ENCODE measurements around the gene NMNAT2. TPM values are rescaled to one million over a fixed set of nuclear protein-coding genes. Genes with fewer than 3 reads are reported as not detected.
"Not testable (repeated sequence)": the region's sequence is repeated elsewhere in the genome, so short reads cannot be mapped to it uniquely, and the experiment has no call there.

The NMNAT2 gene
- total and polyA plus RNA-seq, 4 donors, result 0.10 to 1.1 (median 0.94) TPM

DNA sequence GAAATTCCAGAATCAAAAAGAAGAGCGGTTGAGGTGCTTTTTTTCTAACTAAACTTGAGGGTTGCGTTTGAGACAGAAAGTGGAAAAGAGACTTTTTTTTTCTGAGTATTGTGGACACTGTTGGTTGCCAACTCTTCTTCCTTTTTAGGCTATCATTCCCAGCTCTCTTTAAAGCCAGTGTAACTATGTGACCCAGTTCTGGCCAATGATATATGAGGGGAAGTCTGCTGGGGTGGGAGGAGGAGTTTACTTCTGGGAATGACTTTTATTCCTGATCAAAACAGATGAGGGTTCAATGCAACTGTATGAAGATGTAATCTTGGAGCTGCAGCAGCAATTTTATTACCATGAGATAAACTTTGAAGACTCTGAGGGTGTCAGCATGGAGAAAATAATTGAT lies 17.3 kb upstream of the NMNAT2 start:
- H3K9me3 ChIP-seq (ENCODE audit: control insufficient read depth in 4 of 4, insufficient read depth in 3 of 4, low read length in 3 of 4), result no peaks in the 10 kb centered on the region
- no peak overlapping the region for H3K27ac ChIP-seq (ENCODE audit: low read depth in 1 of 2, low read length in 1 of 2)
- H3K36me3 ChIP-seq (ENCODE audit: control insufficient read depth in 4 of 4, insufficient read depth in 4 of 4, low read length in 4 of 4), result no peaks in the 10 kb centered on the region
- H3K9ac ChIP-seq (ENCODE audit: insufficient read depth in 1 of 2, low read length in 2 of 2), result no peak overlapping the region
- 84 to 89% methylated on average over 2 of the region's 2 CpGs for WGBS, 2 donors
- peaks cover 0 to 3% (median 0%) of the 10 kb centered on the region in 5 donors for H3K4me1 ChIP-seq (ENCODE audit: control insufficient read depth in 5 of 5, insufficient read depth in 5 of 5, low read length in 5 of 5)
- DNase-seq, result no peak
- no peak overlapping the region for H3K4me3 ChIP-seq
- TF ChIP-seq, protein P1, sequence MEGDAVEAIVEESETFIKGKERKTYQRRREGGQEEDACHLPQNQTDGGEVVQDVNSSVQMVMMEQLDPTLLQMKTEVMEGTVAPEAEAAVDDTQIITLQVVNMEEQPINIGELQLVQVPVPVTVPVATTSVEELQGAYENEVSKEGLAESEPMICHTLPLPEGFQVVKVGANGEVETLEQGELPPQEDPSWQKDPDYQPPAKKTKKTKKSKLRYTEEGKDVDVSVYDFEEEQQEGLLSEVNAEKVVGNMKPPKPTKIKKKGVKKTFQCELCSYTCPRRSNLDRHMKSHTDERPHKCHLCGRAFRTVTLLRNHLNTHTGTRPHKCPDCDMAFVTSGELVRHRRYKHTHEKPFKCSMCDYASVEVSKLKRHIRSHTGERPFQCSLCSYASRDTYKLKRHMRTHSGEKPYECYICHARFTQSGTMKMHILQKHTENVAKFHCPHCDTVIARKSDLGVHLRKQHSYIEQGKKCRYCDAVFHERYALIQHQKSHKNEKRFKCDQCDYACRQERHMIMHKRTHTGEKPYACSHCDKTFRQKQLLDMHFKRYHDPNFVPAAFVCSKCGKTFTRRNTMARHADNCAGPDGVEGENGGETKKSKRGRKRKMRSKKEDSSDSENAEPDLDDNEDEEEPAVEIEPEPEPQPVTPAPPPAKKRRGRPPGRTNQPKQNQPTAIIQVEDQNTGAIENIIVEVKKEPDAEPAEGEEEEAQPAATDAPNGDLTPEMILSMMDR (IDR thresholded peaks at IDR 0.05; ENCODE audit: control extremely low read depth, extremely low read depth), result no peak
- no peak for ATAC-seq (ENCODE audit: insufficient read depth, low FRiP score)
- H3K27me3 ChIP-seq (ENCODE audit: control insufficient read depth in 3 of 3, insufficient read depth in 3 of 3, low read length in 2 of 3), result no peaks in the 10 kb centered on the region

DNA sequence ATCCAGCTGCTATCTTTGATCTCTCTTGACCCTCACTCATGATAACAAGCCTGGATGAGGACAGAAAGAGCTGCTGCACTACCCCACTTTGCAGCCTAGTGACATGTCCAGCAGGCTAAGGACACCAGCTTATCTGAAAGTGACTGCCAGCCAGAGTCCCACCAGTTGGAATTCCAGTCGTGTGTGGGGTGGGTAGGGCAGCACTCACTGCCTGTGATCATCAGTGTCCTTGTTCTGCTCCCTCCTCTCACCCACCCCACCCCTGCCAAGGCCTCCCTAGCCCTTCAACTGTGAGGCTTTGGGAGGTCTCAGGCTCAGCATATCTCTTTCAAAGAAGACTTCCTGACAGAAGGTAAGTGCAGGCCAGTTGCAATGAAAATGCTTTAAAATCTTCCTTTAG lies 15.5 kb upstream of the NMNAT2 start:
- Histone ChIP-seq H3K27me3 (ENCODE audit: control insufficient read depth in 3 of 3, insufficient read depth in 3 of 3, low read length in 2 of 3) (no peaks in the 10 kb centered on the region), H3K27ac (ENCODE audit: low read depth in 1 of 2, low read length in 1 of 2) (no peak overlapping the region), H3K4me3 (no peak overlapping the region), H3K9ac (ENCODE audit: insufficient read depth in 1 of 2, low read length in 2 of 2) (no peak overlapping the region), H3K4me1 (ENCODE audit: control insufficient read depth in 5 of 5, insufficient read depth in 5 of 5, low read length in 5 of 5) (peaks cover 0 to 3% (median 0%) of the 10 kb centered on the region in 5 donors), H3K9me3 (ENCODE audit: control insufficient read depth in 4 of 4, insufficient read depth in 3 of 4, low read length in 3 of 4) (peaks cover 0 to 3% (median 0%) of the 10 kb centered on the region in 4 donors), H3K36me3 (ENCODE audit: control insufficient read depth in 4 of 4, insufficient read depth in 4 of 4, low read length in 4 of 4) (no peaks in the 10 kb centered on the region)
- TF ChIP-seq, protein P1 (IDR thresholded peaks at IDR 0.05; ENCODE audit: control extremely low read depth, extremely low read depth), result no peak
- WGBS, 2 donors, result 19 to 52% methylated on average over 1 of the region's 1 CpG
- DNase-seq, result no peak
- ATAC-seq (ENCODE audit: insufficient read depth, low FRiP score), result no peak

DNA sequence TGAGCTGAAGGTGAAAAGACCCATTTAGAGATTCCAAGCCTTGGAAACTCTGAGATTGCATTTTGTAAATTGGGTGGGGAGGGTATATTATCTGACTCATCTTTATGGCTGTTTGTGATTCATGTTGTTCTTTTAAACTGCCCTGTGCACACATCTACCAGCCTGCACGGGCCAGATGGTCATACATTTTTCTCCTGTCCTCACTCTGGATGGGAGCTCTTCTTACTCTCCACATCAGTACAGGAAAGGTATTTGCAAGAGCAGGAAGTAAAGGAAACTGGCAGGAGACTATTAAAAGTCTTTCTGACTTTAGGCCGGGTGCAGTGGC lies 14.3 kb upstream of the NMNAT2 start:
- no peak overlapping the region for H3K9ac ChIP-seq (ENCODE audit: insufficient read depth in 1 of 2, low read length in 2 of 2)
- no peak for ATAC-seq (ENCODE audit: insufficient read depth, low FRiP score)
- H3K27ac ChIP-seq (ENCODE audit: low read depth in 1 of 2, low read length in 1 of 2), result no peak overlapping the region
- no peaks in the 10 kb centered on the region for H3K36me3 ChIP-seq (ENCODE audit: control insufficient read depth in 4 of 4, insufficient read depth in 4 of 4, low read length in 4 of 4)
- TF ChIP-seq, protein P1 (IDR thresholded peaks at IDR 0.05; ENCODE audit: control extremely low read depth, extremely low read depth), result no peak
- DNase-seq, result no peak
- no peaks in the 10 kb centered on the region for H3K27me3 ChIP-seq (ENCODE audit: control insufficient read depth in 3 of 3, insufficient read depth in 3 of 3, low read length in 2 of 3)
- peaks cover 0 to 3% (median 0%) of the 10 kb centered on the region in 5 donors for H3K4me1 ChIP-seq (ENCODE audit: control insufficient read depth in 5 of 5, insufficient read depth in 5 of 5, low read length in 5 of 5)
- H3K9me3 ChIP-seq (ENCODE audit: control insufficient read depth in 4 of 4, insufficient read depth in 3 of 4, low read length in 3 of 4), result peaks cover 0 to 3% (median 0%) of the 10 kb centered on the region in 4 donors
- no peak overlapping the region for H3K4me3 ChIP-seq
- WGBS, 2 donors, result 67 to 72% methylated on average over 2 of the region's 2 CpGs

DNA sequence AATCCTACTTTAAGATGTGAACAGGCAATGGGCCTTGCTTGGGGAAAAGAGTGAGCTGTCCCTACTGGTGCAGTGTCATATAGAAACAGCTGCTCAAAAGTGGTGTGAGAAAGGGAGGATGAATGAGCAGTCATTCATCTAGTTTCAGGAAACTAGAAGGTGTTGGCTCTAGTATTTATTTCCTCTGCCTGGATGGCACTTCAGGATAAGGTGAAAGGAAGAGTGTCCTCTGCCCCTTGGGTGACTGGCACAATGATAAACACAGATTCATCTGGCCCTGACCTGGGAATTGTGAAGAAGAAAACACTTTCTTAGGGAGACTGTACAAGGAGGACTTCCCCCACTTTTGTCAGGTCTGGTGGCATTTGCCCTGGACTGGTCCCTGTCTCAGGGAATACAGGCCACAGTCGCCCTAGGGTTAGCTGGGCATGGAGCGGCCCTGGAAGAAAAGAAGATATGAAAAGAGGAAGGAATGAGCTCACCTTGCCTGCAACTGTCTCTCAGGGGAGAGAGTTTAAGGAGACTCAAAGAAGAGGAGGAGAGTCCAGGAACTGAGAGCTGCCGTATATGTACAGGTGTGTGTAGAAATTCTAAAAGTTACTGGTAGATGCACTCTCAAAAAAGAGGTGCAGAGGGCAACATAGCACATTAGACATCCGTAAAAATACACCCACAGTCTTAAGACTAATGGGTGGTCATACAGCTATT lies 13.8 kb upstream of the NMNAT2 start:
- ATAC-seq (ENCODE audit: insufficient read depth, low FRiP score), result no peak
- DNase-seq, result no peak
- TF ChIP-seq, protein P1 (IDR thresholded peaks at IDR 0.05; ENCODE audit: control extremely low read depth, extremely low read depth), result no peak
- H3K4me3 ChIP-seq, result no peak overlapping the region
- no peaks in the 10 kb centered on the region for H3K27me3 ChIP-seq (ENCODE audit: control insufficient read depth in 3 of 3, insufficient read depth in 3 of 3, low read length in 2 of 3)
- no peak overlapping the region for H3K27ac ChIP-seq (ENCODE audit: low read depth in 1 of 2, low read length in 1 of 2)
- H3K36me3 ChIP-seq (ENCODE audit: control insufficient read depth in 4 of 4, insufficient read depth in 4 of 4, low read length in 4 of 4), result no peaks in the 10 kb centered on the region
- no peak overlapping the region for H3K9ac ChIP-seq (ENCODE audit: insufficient read depth in 1 of 2, low read length in 2 of 2)
- 89 to 93% methylated on average over 4 of the region's 4 CpGs for WGBS, 2 donors
- peaks cover 0 to 3% (median 0%) of the 10 kb centered on the region in 4 donors for H3K9me3 ChIP-seq (ENCODE audit: control insufficient read depth in 4 of 4, insufficient read depth in 3 of 4, low read length in 3 of 4)
- peaks cover 0 to 3% (median 0%) of the 10 kb centered on the region in 5 donors for H3K4me1 ChIP-seq (ENCODE audit: control insufficient read depth in 5 of 5, insufficient read depth in 5 of 5, low read length in 5 of 5)

DNA sequence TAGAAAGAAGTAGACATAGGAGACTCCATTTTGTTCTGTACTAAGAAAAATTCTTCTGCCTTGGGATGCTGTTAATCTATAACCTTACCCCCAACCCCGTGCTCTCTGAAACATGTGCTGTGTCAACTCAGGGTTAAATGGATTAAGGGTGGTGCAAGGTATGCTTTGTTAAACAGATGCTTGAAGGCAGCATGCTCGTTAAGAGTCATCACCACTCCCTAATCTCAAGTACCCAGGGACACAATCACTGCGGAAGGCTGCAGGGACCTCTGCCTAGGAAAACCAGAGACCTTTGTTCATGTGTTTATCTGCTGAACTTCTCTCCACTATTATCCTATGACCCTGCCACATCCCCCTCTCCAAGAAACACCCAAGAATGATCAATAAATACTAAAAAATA lies 9.4 kb upstream of the NMNAT2 start:
- 62 to 71% methylated on average over 2 to 3 of the region's 3 CpGs for WGBS, 2 donors
- H3K4me1 ChIP-seq (ENCODE audit: control insufficient read depth in 5 of 5, insufficient read depth in 5 of 5, low read length in 5 of 5), result not testable (repeated sequence)

More for the DNA sequence above, 9.4 kb upstream of the NMNAT2 start:
- H3K4me3 ChIP-seq; H3K36me3 ChIP-seq (ENCODE audit: control insufficient read depth in 4 of 4, insufficient read depth in 4 of 4, low read length in 4 of 4); H3K27ac ChIP-seq (ENCODE audit: low read depth in 1 of 2, low read length in 1 of 2); DNase-seq; H3K27me3 ChIP-seq (ENCODE audit: control insufficient read depth in 3 of 3, insufficient read depth in 3 of 3, low read length in 2 of 3); H3K9ac ChIP-seq (ENCODE audit: insufficient read depth in 1 of 2, low read length in 2 of 2); ATAC-seq (ENCODE audit: insufficient read depth, low FRiP score); H3K9me3 ChIP-seq (ENCODE audit: control insufficient read depth in 4 of 4, insufficient read depth in 3 of 4, low read length in 3 of 4): not testable (repeated sequence)

Measured in lung (tissue), 12 donors.